Measurements from ENCODE around the gene CD320.
"Not testable (repeated sequence)": the region's sequence is repeated elsewhere in the genome, so short reads cannot be mapped to it uniquely, and the experiment has no call there.

CD320 gene

DNA sequence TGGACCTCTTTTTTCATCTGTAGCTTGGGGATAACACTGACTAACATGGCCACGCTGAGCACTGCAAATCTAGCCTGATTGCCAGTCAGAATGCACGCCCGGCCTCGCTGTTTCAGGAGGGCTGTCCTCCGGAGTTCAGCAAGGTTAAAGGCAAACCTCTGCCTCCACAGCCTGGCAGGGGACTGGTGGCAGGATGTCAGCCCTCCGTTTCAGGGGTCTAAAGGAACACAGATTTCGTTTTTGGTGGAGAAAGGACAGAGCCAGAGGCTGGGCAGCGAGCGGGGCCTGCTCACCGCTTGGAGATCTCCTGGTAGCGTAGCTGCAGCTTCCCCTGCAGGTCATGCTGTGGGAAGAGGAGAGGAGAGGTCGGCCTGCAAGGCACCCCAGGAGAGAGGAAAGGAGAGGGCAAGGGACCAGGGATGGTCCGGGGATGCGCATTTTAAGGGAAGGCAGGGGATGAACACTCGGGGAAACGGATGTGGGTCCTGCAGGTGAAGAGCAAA lies 12.5 kb upstream of the CD320 start:
- peaks cover 17 to 25% of the 10 kb centered on the region in 2 donors for H3K4me1 ChIP-seq (ENCODE audit: control insufficient read depth in 1 of 2, insufficient read depth in 2 of 2, low read length in 2 of 2)
- peak overlapping the region; percentile 92 for H3K27ac ChIP-seq (ENCODE audit: low read depth, low read length)
- peaks cover 12 to 28% of the 10 kb centered on the region in 2 donors for H3K36me3 ChIP-seq (ENCODE audit: control insufficient read depth in 1 of 2, insufficient read depth in 2 of 2, low read length in 2 of 2)
- H3K9me3 ChIP-seq (ENCODE audit: control insufficient read depth in 1 of 2, low read length in 2 of 2): no peaks in the 10 kb centered on the region
- H3K27me3 ChIP-seq (ENCODE audit: control insufficient read depth in 1 of 2, insufficient read depth in 2 of 2, low read length in 2 of 2): no peaks in the 10 kb centered on the region
- peak overlapping the region; percentile 95 to 98 for H3K4me3 ChIP-seq (ENCODE audit: low read depth in 1 of 2, low read length in 2 of 2)
- H3K9ac ChIP-seq (ENCODE audit: low read depth in 1 of 2, low read length in 2 of 2): peak overlapping the region; percentile 99 to 100

DNA sequence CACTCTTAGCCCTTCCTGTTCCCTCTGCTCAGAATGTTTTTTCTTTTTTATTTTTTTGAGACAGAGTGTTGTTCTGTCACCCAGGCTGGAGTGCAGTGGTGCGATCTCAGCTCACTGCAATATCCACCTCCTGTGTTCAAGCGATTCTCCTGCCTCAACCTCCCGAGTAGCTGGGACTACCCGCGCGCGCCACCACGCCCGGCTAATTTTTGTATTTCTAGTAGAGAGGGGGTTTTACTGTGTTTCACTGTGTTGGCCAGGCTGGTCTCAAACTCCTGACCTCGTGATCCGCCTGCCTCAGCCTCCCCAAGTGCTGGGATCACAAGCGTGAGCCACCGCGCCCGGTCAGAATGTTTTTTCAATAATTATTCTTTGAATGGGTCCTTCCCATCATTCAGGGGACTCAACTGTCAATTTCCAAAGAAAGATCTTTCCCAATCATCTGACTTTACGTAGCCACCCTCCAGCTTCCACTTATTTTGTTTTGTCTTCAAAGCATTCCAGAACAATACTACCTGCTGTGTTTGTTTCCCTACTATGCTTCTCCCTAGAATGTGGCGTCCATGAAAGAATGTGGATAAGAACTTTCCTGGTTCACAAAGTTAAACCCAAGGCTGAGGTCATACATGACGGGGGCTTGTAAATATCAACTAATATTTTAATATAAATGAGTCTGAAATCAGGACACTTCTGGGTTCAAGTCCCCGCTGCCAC lies 11.8 kb upstream of the CD320 start:
- H3K4me1 ChIP-seq (ENCODE audit: control insufficient read depth in 1 of 2, insufficient read depth in 2 of 2, low read length in 2 of 2): peaks cover 17 to 25% of the 10 kb centered on the region in 2 donors
- H3K9me3 ChIP-seq (ENCODE audit: control insufficient read depth in 1 of 2, low read length in 2 of 2): no peaks in the 10 kb centered on the region
- no peaks in the 10 kb centered on the region for H3K27me3 ChIP-seq (ENCODE audit: control insufficient read depth in 1 of 2, insufficient read depth in 2 of 2, low read length in 2 of 2)
- H3K36me3 ChIP-seq (ENCODE audit: control insufficient read depth in 1 of 2, insufficient read depth in 2 of 2, low read length in 2 of 2): peaks cover 12 to 34% of the 10 kb centered on the region in 2 donors
- peak overlapping the region; percentile 95 to 98 for H3K4me3 ChIP-seq (ENCODE audit: low read depth in 1 of 2, low read length in 2 of 2)
- no peak overlapping the region for H3K27ac ChIP-seq (ENCODE audit: low read depth, low read length)
- peak overlapping the region; percentile 99 to 100 for H3K9ac ChIP-seq (ENCODE audit: low read depth in 1 of 2, low read length in 2 of 2)

DNA sequence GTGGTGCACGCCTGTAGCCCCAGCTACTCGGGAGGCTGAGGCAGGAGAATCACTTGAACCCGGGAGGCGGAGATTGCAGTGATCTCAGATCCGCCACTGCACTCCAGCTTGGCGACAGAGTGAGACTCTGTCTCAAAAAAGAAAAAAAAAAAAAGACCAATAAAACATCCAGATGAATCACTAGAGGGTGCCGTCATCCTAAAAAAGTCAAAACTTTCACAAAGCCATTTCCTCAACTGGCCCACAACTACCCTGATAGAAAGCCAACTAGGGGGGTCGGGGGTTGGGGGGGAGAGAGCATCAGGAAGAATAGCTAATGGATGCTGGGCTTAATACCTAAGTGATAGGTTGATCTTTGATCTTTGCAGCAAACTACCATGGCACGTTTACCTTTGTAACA lies 10.7 kb upstream of the CD320 start:
- not testable (repeated sequence) for H3K27me3 ChIP-seq (ENCODE audit: control insufficient read depth in 1 of 2, insufficient read depth in 2 of 2, low read length in 2 of 2); H3K9ac ChIP-seq (ENCODE audit: low read depth in 1 of 2, low read length in 2 of 2); H3K4me3 ChIP-seq (ENCODE audit: low read depth in 1 of 2, low read length in 2 of 2); H3K27ac ChIP-seq (ENCODE audit: low read depth, low read length); H3K9me3 ChIP-seq (ENCODE audit: control insufficient read depth in 1 of 2, low read length in 2 of 2)
- Histone ChIP-seq H3K4me1 (ENCODE audit: control insufficient read depth in 1 of 2, insufficient read depth in 2 of 2, low read length in 2 of 2) (peaks cover 17 to 25% of the 10 kb centered on the region in 2 donors), H3K36me3 (ENCODE audit: control insufficient read depth in 1 of 2, insufficient read depth in 2 of 2, low read length in 2 of 2) (peaks cover 11 to 33% of the 10 kb centered on the region in 2 donors)

DNA sequence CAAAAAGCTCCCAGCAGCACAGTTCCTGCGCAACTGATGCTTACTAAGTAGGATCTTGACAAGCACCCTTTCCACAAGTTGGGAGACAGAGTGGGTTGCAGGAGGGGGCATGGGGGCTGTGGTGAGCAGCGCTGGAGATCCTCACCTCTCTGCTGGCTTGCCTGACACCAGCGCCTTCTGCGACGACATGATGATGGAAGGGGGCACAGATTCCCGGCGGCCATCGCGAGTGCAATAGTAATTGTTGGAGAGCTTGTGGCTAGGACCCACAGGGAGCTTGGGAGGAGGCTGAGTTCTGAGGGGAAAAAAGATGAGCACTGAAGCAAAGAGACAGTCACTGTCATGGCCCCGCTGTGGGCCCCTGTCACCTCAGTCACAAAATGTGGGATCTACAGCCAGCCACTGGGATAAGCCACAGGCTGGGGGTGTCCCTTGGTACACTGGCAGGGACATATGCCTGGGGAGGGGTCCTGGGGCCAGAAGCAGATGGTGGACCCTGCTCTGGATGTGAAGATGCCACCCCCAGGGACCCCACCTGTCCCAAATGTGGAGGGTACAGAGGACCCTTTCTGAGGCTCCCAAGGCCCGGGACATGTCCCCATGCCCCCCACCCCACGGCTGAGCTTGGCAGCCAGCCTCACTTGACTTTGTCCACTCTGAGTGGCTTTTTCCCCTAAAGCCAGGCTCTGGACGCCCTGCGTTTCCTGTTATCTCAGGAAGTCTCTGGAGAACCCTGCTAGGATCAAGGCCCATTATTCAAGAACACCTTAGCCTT lies 8.4 kb upstream of the CD320 start:
- Histone ChIP-seq H3K4me3 (ENCODE audit: low read depth in 1 of 2, low read length in 2 of 2) (no peak overlapping the region), H3K9ac (ENCODE audit: low read depth in 1 of 2, low read length in 2 of 2) (no peak overlapping the region), H3K9me3 (ENCODE audit: control insufficient read depth in 1 of 2, low read length in 2 of 2) (no peaks in the 10 kb centered on the region), H3K4me1 (ENCODE audit: control insufficient read depth in 1 of 2, insufficient read depth in 2 of 2, low read length in 2 of 2) (peaks cover 7 to 16% of the 10 kb centered on the region in 2 donors), H3K36me3 (ENCODE audit: control insufficient read depth in 1 of 2, insufficient read depth in 2 of 2, low read length in 2 of 2) (peaks cover 4 to 34% of the 10 kb centered on the region in 2 donors), H3K27ac (ENCODE audit: low read depth, low read length) (no peak overlapping the region), H3K27me3 (ENCODE audit: control insufficient read depth in 1 of 2, insufficient read depth in 2 of 2, low read length in 2 of 2) (no peaks in the 10 kb centered on the region)

DNA sequence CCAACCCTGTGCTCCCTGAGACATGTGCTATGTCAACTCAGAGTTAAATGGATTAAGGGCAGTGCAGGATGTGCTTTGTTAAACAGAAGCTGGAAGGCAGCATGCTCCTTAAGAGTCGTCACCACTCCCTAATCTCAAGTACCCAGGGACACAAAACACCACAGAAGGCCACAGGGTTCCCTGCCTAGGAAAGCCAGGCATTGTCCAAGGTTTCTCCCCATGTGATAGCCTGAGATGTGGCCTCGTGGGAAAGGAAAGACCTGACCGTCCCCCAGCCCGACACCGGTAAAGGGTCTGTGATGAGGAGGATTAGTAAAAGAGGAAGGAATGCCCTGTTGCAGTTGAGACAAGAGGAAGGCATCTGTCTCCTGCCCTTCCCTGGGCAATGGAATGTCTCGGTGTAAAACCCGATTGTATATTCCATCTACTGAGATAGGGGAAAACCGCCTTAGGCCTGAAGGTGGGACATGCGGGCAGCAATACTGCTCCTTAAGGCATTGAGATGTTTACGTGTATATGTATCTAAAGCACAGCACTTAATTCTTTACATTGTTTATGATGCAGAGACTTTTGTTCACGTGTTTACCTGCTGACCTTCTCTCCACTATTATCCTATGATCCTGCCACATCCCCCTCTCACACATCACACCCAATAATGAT lies 7.0 kb upstream of the CD320 start:
- H3K4me3 ChIP-seq (ENCODE audit: low read depth in 1 of 2, low read length in 2 of 2); H3K27me3 ChIP-seq (ENCODE audit: control insufficient read depth in 1 of 2, insufficient read depth in 2 of 2, low read length in 2 of 2); H3K9ac ChIP-seq (ENCODE audit: low read depth in 1 of 2, low read length in 2 of 2); H3K9me3 ChIP-seq (ENCODE audit: control insufficient read depth in 1 of 2, low read length in 2 of 2); H3K27ac ChIP-seq (ENCODE audit: low read depth, low read length): not testable (repeated sequence)
- Histone ChIP-seq H3K4me1 (ENCODE audit: control insufficient read depth in 1 of 2, insufficient read depth in 2 of 2, low read length in 2 of 2) (peaks cover 3 to 11% of the 10 kb centered on the region in 2 donors), H3K36me3 (ENCODE audit: control insufficient read depth in 1 of 2, insufficient read depth in 2 of 2, low read length in 2 of 2) (peaks cover 13 to 46% of the 10 kb centered on the region in 2 donors)

DNA sequence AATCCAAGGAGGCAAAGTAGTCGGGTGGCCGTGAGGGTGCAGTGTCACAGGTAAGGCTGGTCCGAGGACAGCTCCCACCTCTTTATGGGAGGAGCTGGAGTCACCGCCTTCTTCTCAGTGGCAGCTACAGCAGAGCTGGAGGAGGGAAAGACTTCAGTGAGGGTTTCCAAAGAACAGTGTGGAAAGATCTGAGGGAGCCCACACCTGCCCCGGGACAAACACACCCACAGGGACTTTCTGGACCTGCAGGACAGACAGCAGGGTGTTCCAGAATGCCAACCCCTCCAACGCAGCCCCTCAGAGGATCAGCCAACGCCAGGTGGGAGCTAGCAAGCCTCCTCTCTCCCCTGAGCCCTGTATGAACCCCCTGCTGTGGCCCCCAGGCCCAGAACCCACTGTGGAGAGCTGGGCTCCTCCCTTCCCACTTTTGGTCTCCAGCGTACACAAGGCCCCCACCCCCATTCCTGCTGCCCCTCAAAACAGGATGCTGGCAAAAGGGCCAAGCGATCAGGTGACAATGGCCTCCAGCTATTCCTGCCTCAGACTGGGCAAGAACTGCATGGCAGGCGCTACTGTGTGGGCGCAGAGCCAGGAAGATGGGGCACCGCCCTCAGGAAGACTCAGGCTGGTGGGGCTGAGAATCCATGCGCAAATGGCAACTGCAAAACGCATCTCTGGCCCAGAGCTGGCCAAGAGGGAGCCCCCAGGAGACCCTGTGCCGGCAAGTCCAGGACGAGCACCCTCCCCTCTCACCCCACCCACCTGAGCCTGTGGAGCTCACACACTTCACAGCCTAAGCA lies 3.5 kb upstream of the CD320 start:
- Histone ChIP-seq H3K27ac (ENCODE audit: low read depth, low read length) (peak overlapping the region; percentile 10), H3K9ac (ENCODE audit: low read depth in 1 of 2, low read length in 2 of 2) (no peak overlapping the region), H3K36me3 (ENCODE audit: control insufficient read depth in 1 of 2, insufficient read depth in 2 of 2, low read length in 2 of 2) (peaks cover 13 to 52% of the 10 kb centered on the region in 2 donors), H3K9me3 (ENCODE audit: control insufficient read depth in 1 of 2, low read length in 2 of 2) (no peaks in the 10 kb centered on the region), H3K4me1 (ENCODE audit: control insufficient read depth in 1 of 2, insufficient read depth in 2 of 2, low read length in 2 of 2) (peaks cover 8 to 28% of the 10 kb centered on the region in 2 donors), H3K4me3 (ENCODE audit: low read depth in 1 of 2, low read length in 2 of 2) (no peak overlapping the region), H3K27me3 (ENCODE audit: control insufficient read depth in 1 of 2, insufficient read depth in 2 of 2, low read length in 2 of 2) (no peaks in the 10 kb centered on the region)

DNA sequence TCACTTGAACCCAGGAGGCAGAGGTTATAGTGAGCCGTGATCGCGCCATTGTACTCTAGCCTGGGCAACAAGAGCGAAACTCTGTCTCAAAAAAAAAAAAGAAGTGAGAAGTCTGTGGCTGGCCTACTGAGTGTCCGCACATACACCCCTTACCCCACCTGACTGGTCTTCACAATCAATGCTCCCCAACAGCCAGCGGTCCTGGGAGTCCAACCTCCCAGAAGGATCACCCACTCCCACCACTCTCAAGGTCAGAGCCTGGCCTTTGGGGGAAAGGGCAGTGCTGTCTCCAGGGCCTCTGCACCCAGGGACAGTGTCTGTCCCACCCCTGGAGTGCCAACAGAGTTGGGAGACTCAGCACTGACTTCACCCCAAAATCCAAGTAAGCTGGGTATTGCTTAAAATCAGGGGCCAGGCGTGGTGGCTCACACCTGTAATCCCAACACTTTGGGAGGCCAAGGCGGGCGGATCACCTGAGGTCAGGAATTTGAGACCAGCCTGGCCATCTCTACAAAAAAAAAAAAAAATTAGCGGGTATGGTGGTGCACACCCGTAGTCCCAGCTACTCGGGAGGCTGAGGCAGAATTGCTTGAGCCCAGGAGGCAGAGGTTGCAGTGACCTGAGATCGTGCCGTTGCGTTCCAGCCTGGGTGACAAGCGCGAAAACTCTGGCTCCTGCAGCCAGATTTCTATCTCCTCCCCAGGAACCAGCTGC lies 2.3 kb upstream of the CD320 start:
- H3K27ac ChIP-seq (ENCODE audit: low read depth, low read length): no peak overlapping the region
- H3K4me1 ChIP-seq (ENCODE audit: control insufficient read depth in 1 of 2, insufficient read depth in 2 of 2, low read length in 2 of 2): peaks cover 15 to 35% of the 10 kb centered on the region in 2 donors
- no peak overlapping the region for H3K9ac ChIP-seq (ENCODE audit: low read depth in 1 of 2, low read length in 2 of 2)
- H3K36me3 ChIP-seq (ENCODE audit: control insufficient read depth in 1 of 2, insufficient read depth in 2 of 2, low read length in 2 of 2): peaks cover 9 to 43% of the 10 kb centered on the region in 2 donors
- no peak overlapping the region for H3K4me3 ChIP-seq (ENCODE audit: low read depth in 1 of 2, low read length in 2 of 2)
- no peaks in the 10 kb centered on the region for H3K27me3 ChIP-seq (ENCODE audit: control insufficient read depth in 1 of 2, insufficient read depth in 2 of 2, low read length in 2 of 2)
- H3K9me3 ChIP-seq (ENCODE audit: control insufficient read depth in 1 of 2, low read length in 2 of 2): no peaks in the 10 kb centered on the region

DNA sequence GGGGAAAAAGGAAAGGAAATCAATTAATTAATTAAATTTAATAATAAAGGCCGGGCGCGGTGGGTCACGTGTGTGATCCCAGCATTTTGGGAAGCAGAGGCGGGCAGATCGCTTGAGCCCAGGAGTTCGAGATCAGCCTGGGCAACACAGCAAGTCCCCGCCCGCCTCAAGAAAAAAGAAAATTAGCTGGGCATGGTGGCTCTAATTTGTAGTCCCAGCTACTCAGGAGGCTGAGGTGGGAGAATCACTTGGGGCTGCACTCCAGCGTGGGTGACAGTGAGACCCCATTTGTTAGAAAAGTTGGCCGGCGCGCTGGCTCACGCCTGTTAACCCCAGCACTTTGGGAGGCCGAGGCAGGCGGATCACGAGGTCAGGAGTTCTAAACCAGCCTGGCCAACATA lies 733 bp upstream of the CD320 start:
- Histone ChIP-seq H3K27me3 (ENCODE audit: control insufficient read depth in 1 of 2, insufficient read depth in 2 of 2, low read length in 2 of 2) (no peaks in the 10 kb centered on the region), H3K9me3 (ENCODE audit: control insufficient read depth in 1 of 2, low read length in 2 of 2) (no peaks in the 10 kb centered on the region), H3K4me1 (ENCODE audit: control insufficient read depth in 1 of 2, insufficient read depth in 2 of 2, low read length in 2 of 2) (peaks cover 15 to 35% of the 10 kb centered on the region in 2 donors), H3K4me3 (ENCODE audit: low read depth in 1 of 2, low read length in 2 of 2) (peak overlapping the region; percentile 73 to 77), H3K9ac (ENCODE audit: low read depth in 1 of 2, low read length in 2 of 2) (no peak overlapping the region), H3K36me3 (ENCODE audit: control insufficient read depth in 1 of 2, insufficient read depth in 2 of 2, low read length in 2 of 2) (peaks cover 9 to 30% of the 10 kb centered on the region in 2 donors), H3K27ac (ENCODE audit: low read depth, low read length) (no peak overlapping the region)

DNA sequence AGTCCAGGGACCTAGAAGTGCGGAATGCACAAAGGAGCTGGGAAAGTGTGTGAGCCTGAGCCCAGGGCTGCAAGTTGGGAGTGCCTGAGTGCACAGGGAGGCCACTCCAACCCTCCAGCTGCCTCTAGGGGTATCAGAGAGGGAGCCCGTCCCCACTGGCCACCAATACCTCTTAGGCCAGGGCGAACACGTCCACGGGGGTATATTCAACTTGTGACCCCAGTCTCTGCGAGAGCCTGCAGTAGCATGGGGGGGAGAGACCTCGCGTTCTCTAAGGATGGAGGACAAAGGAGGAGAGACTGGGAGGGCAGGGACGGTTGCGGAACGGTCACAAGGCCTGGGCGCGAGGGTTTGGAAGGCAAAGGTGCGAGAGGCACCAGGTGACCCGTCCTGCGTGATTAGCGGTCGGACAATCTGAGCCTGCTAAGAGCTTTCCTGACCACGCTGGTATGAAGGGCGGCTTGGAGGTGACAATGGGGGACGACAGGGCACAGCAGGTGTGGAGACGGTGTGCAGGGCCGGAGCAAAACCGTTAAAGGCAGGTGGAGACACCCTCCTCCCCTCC lies 676 bp downstream of the CD320 start:
- Histone ChIP-seq H3K27ac (ENCODE audit: low read depth, low read length) (no peak overlapping the region), H3K36me3 (ENCODE audit: control insufficient read depth in 1 of 2, insufficient read depth in 2 of 2, low read length in 2 of 2) (peaks cover 9 to 26% of the 10 kb centered on the region in 2 donors), H3K4me1 (ENCODE audit: control insufficient read depth in 1 of 2, insufficient read depth in 2 of 2, low read length in 2 of 2) (peaks cover 15 to 31% of the 10 kb centered on the region in 2 donors), H3K9ac (ENCODE audit: low read depth in 1 of 2, low read length in 2 of 2) (peak overlapping the region; percentile 43 to 61), H3K9me3 (ENCODE audit: control insufficient read depth in 1 of 2, low read length in 2 of 2) (no peaks in the 10 kb centered on the region), H3K4me3 (ENCODE audit: low read depth in 1 of 2, low read length in 2 of 2) (peak overlapping the region; percentile 73 to 77), H3K27me3 (ENCODE audit: control insufficient read depth in 1 of 2, insufficient read depth in 2 of 2, low read length in 2 of 2) (no peaks in the 10 kb centered on the region)
